HG02943 (cell line): ENCODE data around the gene ICAM2.
A peak's percentile ranks its signal among the peaks of the same experiment; 100 is the strongest.

Source experiments
- ATAC-seq: cut with Tn5 transposase; IDR thresholded peaks from one replicate; pipeline ENCODE4 v1.9.1; 2021; ENCODE audit warnings: mild to moderate bottlenecking, low read depth, moderate library complexity; ENCODE audit not compliant: unreplicated experiment

ICAM2 gene

DNA sequence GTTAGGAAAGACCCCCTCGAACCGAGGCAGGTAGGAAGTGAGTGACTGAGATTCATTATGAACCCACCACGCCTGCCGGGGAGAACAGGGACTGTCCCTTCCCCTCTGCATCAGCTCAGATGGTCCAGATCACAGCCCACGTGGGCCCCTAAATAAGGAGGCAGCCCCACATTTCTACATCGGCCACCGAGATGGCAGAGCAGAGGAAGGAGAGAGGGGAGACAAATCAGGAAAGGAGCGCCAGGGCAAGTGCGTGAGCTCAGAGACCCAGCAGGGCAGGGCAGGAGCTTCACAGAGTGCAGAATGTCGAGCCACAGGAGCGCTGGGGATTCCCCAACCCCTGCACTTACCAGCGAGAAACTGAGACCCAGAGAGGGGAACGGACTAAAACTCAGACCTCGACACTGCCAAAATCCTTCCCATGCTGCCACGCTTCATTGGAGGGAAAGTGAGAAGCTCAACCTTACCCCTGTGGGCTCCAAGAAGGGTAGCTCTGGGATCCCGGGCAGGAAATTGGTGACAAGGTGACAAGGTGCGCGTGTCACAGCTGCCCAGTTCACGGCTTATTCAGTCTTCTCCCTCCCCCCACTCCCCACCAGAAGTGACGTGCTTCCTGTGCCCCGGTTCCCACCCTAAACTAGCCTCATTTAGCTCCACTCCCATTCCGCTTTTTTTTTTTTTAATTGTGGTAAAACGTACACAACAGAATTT, at the start of gene ICAM2:
Gene ICAM2, minus strand, starts transcription at position 578 of the 711 bp plus-strand sequence. CDS start 13,942 bp downstream, outside the sequence.
- peak; percentile 58 for ATAC-seq

GRCh38 chr17:64070213-64070612, 49.8 kb upstream of the ICAM2 start:
- ATAC-seq = no peak

GRCh38 chr17:64069143-64069542, 48.7 kb upstream of the ICAM2 start:
- ATAC-seq = no peak

DNA sequence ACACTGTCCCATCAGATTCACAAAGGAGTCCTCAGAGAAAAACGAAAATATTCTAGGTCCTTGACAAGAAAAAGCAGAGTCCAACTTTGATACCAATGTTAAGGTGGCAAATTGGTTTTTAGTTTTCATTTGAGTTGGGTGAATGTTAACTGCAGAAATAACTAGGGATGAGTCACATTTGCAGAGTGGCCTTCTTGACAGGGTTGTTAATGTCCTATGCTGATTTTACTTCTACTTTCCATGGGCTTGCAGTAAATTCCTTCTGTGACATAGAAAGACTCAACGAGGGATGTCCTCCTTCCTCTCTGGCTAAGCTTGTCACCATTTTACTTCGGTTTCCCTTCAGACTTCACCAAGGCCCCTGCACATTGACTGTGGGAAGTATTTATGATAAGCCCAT, 47.2 kb upstream of the ICAM2 start:
- ATAC-seq = no peak

GRCh38 chr17:64066716-64067115, 46.3 kb upstream of the ICAM2 start:
- ATAC-seq = no peak

GRCh38 chr17:64065161-64065560, 44.7 kb upstream of the ICAM2 start:
- ATAC-seq = no peak

- no peak for ATAC-seq
Observed at GRCh38 chr17:64064331-64064730, 43.9 kb upstream of the ICAM2 start.

DNA sequence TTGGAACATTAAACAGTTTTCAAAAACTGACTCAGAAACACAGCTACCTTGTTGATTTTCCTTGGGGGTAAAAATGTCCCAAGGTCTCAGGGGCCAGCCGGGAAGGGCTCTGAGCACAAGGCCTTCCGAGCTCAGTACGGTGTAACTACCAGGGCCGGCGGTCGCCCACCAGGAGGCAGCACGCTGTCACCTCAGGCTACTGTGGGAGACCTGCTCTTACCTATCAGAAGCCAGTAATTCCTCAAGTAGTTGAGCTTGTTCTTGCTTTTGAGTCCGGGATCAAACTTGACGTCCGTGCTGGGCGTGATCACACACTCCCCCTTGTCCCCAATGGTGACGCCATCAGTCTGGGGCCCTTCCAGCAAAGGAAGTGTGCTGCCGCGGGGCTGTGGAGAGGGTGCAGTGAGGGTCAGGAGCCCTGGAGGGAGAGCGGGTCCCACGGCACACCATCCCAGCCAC, 43.4 kb upstream of the ICAM2 start:
- no peak for ATAC-seq

GRCh38 chr17:64063088-64063487, 42.7 kb upstream of the ICAM2 start:
- ATAC-seq = no peak

DNA sequence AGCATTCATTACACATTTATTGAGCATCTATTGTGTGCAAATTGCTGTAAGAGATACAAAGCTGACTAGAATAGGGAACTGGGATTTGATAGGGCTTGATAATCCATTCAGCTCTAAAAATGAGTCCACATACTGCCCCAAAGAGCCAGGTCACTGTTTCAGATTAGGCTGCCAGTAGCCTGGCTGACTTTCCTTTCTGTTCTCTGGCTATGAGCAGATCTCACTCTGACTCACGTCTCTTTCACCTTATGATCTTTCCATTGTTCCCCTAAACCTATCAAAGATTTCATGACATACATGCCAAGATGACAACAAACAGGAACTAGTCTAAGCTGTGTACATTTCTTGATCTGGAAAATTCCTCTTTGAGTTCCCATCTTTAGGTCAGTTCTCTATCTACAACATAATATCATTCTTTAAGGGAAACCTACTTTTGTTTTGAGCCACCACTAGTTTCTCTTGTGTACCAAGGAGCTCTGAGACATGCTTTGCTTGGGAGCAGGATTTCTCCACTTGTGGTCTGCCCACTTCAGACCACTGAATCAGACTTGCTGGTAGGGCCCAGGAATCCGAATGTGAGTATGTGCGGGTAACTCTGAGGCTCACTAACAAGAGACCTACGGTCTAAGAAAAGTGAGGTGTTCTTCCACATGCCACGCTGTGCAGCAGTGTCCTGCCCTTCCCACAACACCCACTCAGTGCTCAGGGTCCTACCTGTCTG, 40.9 kb upstream of the ICAM2 start:
- ATAC-seq = no peak

DNA sequence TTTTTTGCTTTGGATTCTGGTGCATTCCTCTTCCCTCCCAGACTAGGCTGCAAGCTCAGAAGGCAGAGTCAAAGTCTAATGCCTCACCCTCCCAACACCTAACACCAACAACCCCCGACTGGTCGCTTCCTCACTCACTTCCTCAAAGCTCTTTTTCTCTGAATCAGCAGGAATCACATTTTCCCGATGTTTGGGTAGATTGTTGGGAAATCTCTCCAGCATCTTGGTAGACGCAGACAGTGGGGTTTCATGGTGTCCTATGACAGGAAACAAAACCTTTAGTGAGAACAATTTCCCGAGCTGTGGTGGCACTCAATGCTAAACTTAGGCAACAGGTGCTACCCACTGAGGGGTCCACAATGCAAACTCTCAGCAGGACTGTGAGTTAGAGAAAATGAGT, 39.9 kb upstream of the ICAM2 start:
- no peak for ATAC-seq

DNA sequence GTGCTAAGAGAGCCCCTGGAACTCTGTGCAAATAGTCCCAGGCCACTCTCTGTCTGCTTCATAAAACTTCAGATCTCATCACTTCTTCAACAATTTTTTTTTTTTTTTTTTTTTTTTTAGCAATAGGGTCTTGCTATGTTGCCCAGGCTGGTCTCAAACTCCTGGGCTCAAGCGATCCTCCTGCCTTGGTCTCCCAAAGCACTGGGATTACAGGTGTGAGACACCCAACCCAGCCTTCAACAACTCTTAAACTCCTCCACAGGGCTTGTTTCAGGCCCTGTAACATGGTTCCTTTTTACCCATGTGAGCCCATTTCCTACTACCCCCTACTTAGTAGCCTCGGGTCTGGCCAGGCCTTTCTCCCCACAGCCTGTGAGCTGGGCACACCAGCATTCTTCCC, 39.3 kb upstream of the ICAM2 start:
- no peak for ATAC-seq

- no peak for ATAC-seq
Observed at GRCh38 chr17:64058621-64059020, 38.2 kb upstream of the ICAM2 start.

DNA sequence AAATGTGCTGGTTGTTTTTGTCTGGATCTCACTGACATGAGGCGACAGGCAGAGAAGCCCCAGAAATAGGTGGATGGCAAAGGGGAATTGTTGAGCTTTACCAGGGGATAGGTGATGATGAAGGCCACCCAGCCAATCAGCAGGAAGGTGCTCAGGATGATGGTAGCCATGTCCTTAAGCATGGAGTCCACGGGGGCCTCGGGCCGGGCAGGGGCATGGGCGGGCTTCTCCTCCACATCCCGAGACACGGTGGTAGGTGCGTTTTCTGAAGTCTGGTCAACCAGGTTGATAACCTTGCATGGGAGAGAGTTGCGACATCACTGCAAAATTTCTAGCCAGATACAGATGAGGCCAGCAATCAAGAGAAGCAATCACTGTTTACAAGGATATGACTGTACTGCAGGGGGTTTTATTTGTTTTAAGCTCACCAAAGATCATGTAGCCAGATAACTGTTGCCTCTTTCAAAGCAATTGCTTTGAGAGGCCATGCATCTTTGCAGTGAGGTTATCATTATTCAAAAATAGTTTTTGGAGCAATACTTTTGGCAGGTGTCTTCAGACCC, 37.3 kb upstream of the ICAM2 start:
- ATAC-seq = no peak

- ATAC-seq = no peak
Observed at GRCh38 chr17:64056269-64057005, 36.0 kb upstream of the ICAM2 start.

- no peak for ATAC-seq
Observed at GRCh38 chr17:64055183-64056142, 35.0 kb upstream of the ICAM2 start.

DNA sequence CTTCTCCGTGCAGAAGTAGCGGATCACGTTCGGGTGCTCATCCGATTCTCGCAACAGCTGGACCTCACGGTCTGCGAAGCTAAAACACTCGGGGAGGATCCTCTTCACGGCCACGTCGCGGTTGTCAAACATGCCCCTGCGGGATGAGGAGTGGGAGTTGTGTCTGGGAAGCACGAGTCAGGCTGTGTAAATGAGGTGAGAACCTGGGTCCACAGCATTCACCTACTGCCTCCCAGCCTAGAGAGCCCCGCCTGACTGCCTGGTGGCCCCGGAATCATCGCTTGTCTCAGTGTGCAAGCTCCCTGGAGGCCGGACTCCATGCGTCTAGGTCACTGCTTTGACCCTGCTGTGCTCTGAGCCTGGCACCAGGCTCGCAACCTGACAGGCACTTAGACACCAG, 33.9 kb upstream of the ICAM2 start:
- no peak for ATAC-seq

GRCh38 chr17:64053101-64053500, 32.7 kb upstream of the ICAM2 start:
- ATAC-seq = no peak

GRCh38 chr17:64051153-64051552, 30.7 kb upstream of the ICAM2 start:
- ATAC-seq = no peak

DNA sequence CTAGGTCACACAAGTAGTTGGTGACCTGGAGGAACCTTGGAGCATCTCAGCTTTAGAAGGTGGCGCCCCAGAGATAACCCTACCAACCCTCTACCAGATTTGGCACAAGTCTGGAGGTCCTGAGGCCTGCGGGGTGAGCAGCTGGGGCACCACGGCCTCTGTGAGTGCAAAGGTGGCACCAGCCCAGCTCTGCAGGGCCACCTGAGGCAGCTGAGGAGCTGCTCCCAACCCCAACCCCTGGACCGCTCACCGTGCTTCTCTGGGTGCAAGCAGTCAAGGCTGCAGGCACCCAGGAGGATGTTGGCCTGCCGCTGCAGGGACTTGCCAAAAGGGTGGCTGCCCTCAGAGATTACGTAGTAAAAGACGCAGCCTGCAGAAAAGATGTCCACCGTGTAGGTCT, 28.4 kb upstream of the ICAM2 start:
- no peak for ATAC-seq
